Glomerular endothelial cell (primary cell): ENCODE data around the gene LIPI. TPM values are rescaled to one million over a fixed set of nuclear protein-coding genes. Genes with fewer than 3 reads are reported as not detected.
"Not testable (repeated sequence)": the region's sequence is repeated elsewhere in the genome, so short reads cannot be mapped to it uniquely, and the experiment has no call there.

Experiments used
- DNase-seq: peaks from one replicate; pipeline ENCODE4 v3.0.0-alpha.2; 2011; ENCODE audit warnings: low read depth, low spot score; ENCODE audit errors: extremely low read depth
- total RNA-seq: library from RNA; depleted of rRNA; stranded (reverse); fragments of >200 nt; gene quantifications from 2 replicates; pipeline ENCODE4 v1.2.3, GENCODE V29; 2015

Gene LIPI
- total RNA-seq, 1 donor from 2014 or later = not detected

- no peak for DNase-seq
Observed at GRCh38 chr21:14075346-14076142, 135.2 kb downstream of the LIPI start.

- no peak for DNase-seq
Observed at GRCh38 chr21:14074177-14074576, 136.6 kb downstream of the LIPI start.

GRCh38 chr21:14073615-14074014 lies 137.1 kb downstream of the LIPI start:
- DNase-seq = no peak

- DNase-seq = no peak
Observed at GRCh38 chr21:14072761-14073535, 137.8 kb downstream of the LIPI start.

- no peak for DNase-seq
Observed at GRCh38 chr21:14071902-14072734, 138.6 kb downstream of the LIPI start.

- DNase-seq = no peak
Observed at GRCh38 chr21:14070968-14071367, 139.8 kb downstream of the LIPI start.

- no peak for DNase-seq
Observed at GRCh38 chr21:14070049-14070893, 140.5 kb downstream of the LIPI start.

GRCh38 chr21:14064296-14064645 lies 146.5 kb downstream of the LIPI start:
- DNase-seq = no peak

- DNase-seq = not testable (repeated sequence)
Observed at GRCh38 chr21:14063620-14064295, 147.0 kb downstream of the LIPI start.

- DNase-seq = not testable (repeated sequence)
Observed at GRCh38 chr21:14062684-14063083, 148.1 kb downstream of the LIPI start.

GRCh38 chr21:14061820-14062219 lies 148.9 kb downstream of the LIPI start:
- DNase-seq = not testable (repeated sequence)

GRCh38 chr21:14058995-14059627 lies 151.6 kb downstream of the LIPI start:
- DNase-seq = not testable (repeated sequence)

Other genes starting within 250 kb of the LIPI start
- not detected in 2 replicates for gene RBM11, start 5.2 kb upstream of the LIPI start, total RNA-seq
- gene HSPA13, start 172.2 kb upstream of the LIPI start, total RNA-seq = 28.9 and 36.5 TPM in 2 replicates